ENCODE measurements around the gene AQP10.
A peak's percentile ranks its signal among the peaks of the same experiment; 100 is the strongest.
"Not testable (repeated sequence)": the region's sequence is repeated elsewhere in the genome, so short reads cannot be mapped to it uniquely, and the experiment has no call there.

AQP10 gene

GRCh38 chr1:154334079-154335024 lies 13.5 kb downstream of the AQP10 start:
- DNase-seq (ENCODE audit: low read depth), result no peak
- TF ChIP-seq CTCF (IDR thresholded peaks at IDR 0.05; ENCODE audit: low read length, missing control alignments), result no peak
- H3K4me3 ChIP-seq (replicated peaks; ENCODE audit: low read depth, low read length), result no peak overlapping the region

- TF ChIP-seq CTCF (IDR thresholded peaks at IDR 0.05; ENCODE audit: low read length, missing control alignments), result peak; percentile 83
- peak; percentile 87 for DNase-seq (ENCODE audit: low read depth)
- H3K4me3 ChIP-seq (replicated peaks; ENCODE audit: low read depth, low read length), result no peak overlapping the region
Observed at GRCh38 chr1:154335025-154335714, 14.3 kb downstream of the AQP10 start.

- DNase-seq (ENCODE audit: low read depth), result no peak
- H3K4me3 ChIP-seq (replicated peaks; ENCODE audit: low read depth, low read length), result no peak overlapping the region
Observed at GRCh38 chr1:154337253-154337894, 16.5 kb downstream of the AQP10 start.

GRCh38 chr1:154338875-154339274 lies 18.0 kb downstream of the AQP10 start:
- H3K4me3 ChIP-seq (replicated peaks; ENCODE audit: low read depth, low read length), result no peak overlapping the region
- DNase-seq (ENCODE audit: low read depth), result no peak
- TF ChIP-seq CTCF (IDR thresholded peaks at IDR 0.05; ENCODE audit: low read length, missing control alignments), result no peak

More at GRCh38 chr1:154337253-154337894, 16.5 kb downstream of the AQP10 start:
- TF ChIP-seq CTCF (IDR thresholded peaks at IDR 0.05; ENCODE audit: low read length, missing control alignments), result no peak

- not testable (repeated sequence) for DNase-seq (ENCODE audit: low read depth); H3K4me3 ChIP-seq (replicated peaks; ENCODE audit: low read depth, low read length)
Observed at GRCh38 chr1:154341366-154341765, 20.5 kb downstream of the AQP10 start.

GRCh38 chr1:154342132-154342531 lies 21.2 kb downstream of the AQP10 start:
- DNase-seq (ENCODE audit: low read depth), result no peak
- no peak overlapping the region for H3K4me3 ChIP-seq (replicated peaks; ENCODE audit: low read depth, low read length)
- no peak for TF ChIP-seq CTCF (IDR thresholded peaks at IDR 0.05; ENCODE audit: low read length, missing control alignments)

Data from fibroblast of pulmonary artery (primary cell).